HepG2 (cell line): ENCODE data around the gene PAQR6. TPM values are rescaled to one million over a fixed set of nuclear protein-coding genes. Genes with fewer than 3 reads are reported as not detected.
A peak's percentile ranks its signal among the peaks of the same experiment; 100 is the strongest.

Source experiments
- CBX1 ChIP-seq: IDR thresholded peaks from one replicate; pipeline ENCODE4 v1.6.1; 2016; ENCODE audit warnings: antibody characterized with exemption, low read depth
- MYC ChIP-seq: sonication (generic); formaldehyde crosslinking; IDR thresholded peaks from 2 replicates; pipeline ENCODE4 v1.9.0; 2021; ENCODE audit warnings: missing genetic modification reagents, borderline replicate concordance
- NRL ChIP-seq: sonication (generic); formaldehyde crosslinking; IDR thresholded peaks from 2 replicates; pipeline ENCODE4 v1.5.0; 2020; ENCODE audit warnings: missing genetic modification reagents, mild to moderate bottlenecking, moderate library complexity, borderline replicate concordance
- ZFP36 ChIP-seq: fragments of 150-350 bp; IDR thresholded peaks from 2 replicates; pipeline ENCODE4 v1.6.1; 2018; ENCODE audit warnings: borderline replicate concordance, low read length, low read depth; ENCODE audit not compliant: partially characterized antibody
- ZNF292 ChIP-seq: sonication (generic); formaldehyde crosslinking; IDR thresholded peaks from 2 replicates; pipeline ENCODE4 v1.8.1; 2022; ENCODE audit warnings: mild to moderate bottlenecking, low read depth, missing genetic modification reagents, borderline replicate concordance
- ZNF34 ChIP-seq: sonication (generic); formaldehyde crosslinking; IDR thresholded peaks from 2 replicates; pipeline ENCODE4 v1.4.0; 2020; ENCODE audit warnings: mild to moderate bottlenecking, missing genetic modification reagents, borderline replicate concordance
- ZNF558 ChIP-seq: sonication (generic); formaldehyde crosslinking; IDR thresholded peaks from 2 replicates; pipeline ENCODE4 v1.9.0; 2022; ENCODE audit warnings: mild to moderate bottlenecking, missing genetic modification reagents, borderline replicate concordance
- polyA plus RNA-seq, 8 experiments: library from polyadenylated mRNA; depleted of rRNA in 3 of 8; stranded (reverse) in 7 of 8; unstranded in 1 of 8; fragments of >200 nt; fragmentation: Illumina TruSeq in 4 of 8; extraction: Trizol in 4 of 8; gene quantifications; 2 replicates each; pipeline versions ENCODE4 v1.2.1 to v1.2.3, GENCODE V29; 2011 to 2016; ENCODE audit warnings: low read depth in 4 of 8, missing spikeins in 1 of 8, mixed read lengths in 1 of 8; ENCODE audit not compliant: insufficient read depth in 1 of 8
- total RNA-seq, 5 experiments: library from RNA; depleted of rRNA; stranded (reverse); fragments of >200 nt; fragmentation: Illumina TruSeq; extraction: Trizol; gene quantifications; 2 replicates each; pipeline ENCODE4 v1.2.3, GENCODE V29; 2016; ENCODE audit warnings: low read depth in 1 of 5
- TF ChIP-seq, protein P1 (sequence below): sonication (generic); formaldehyde crosslinking; IDR thresholded peaks from 2 replicates; pipeline ENCODE4 v1.9.0; 2021; ENCODE audit warnings: missing genetic modification reagents, borderline replicate concordance
- TF ChIP-seq, protein P2 (sequence below): sonication (generic); formaldehyde crosslinking; IDR thresholded peaks from 2 replicates; pipeline ENCODE4 v1.4.0; 2020; ENCODE audit warnings: low read depth, mild to moderate bottlenecking, missing genetic modification reagents
- TF ChIP-seq, protein P3 (sequence below): sonication (generic); formaldehyde crosslinking; IDR thresholded peaks from 2 replicates; pipeline ENCODE4 v1.4.0; 2020; ENCODE audit warnings: missing genetic modification reagents, borderline replicate concordance
- TF ChIP-seq, protein P4 (sequence below): sonication (generic); formaldehyde crosslinking; IDR thresholded peaks from 2 replicates; pipeline ENCODE4 v1.4.0; 2020; ENCODE audit warnings: mild to moderate bottlenecking, low read depth, missing genetic modification reagents
- TF ChIP-seq, protein P5 (sequence below): IDR thresholded peaks from 2 replicates; pipeline ENCODE4 v1.6.1; 2018; ENCODE audit warnings: missing genetic modification reagents, mild to moderate bottlenecking, missing compliant biosample characterization
- TF ChIP-seq, protein P6 (sequence below): sonication (generic); formaldehyde crosslinking; IDR thresholded peaks from 2 replicates; pipeline ENCODE4 v1.4.0; 2020; ENCODE audit warnings: mild to moderate bottlenecking, missing genetic modification reagents

Gene PAQR6
- total and polyA plus RNA-seq, 2 of the 13 experiments (the other 11 are each of a cell fraction or from before 2014, with no cell fraction given): 0.82 to 1.4 TPM

DNA sequence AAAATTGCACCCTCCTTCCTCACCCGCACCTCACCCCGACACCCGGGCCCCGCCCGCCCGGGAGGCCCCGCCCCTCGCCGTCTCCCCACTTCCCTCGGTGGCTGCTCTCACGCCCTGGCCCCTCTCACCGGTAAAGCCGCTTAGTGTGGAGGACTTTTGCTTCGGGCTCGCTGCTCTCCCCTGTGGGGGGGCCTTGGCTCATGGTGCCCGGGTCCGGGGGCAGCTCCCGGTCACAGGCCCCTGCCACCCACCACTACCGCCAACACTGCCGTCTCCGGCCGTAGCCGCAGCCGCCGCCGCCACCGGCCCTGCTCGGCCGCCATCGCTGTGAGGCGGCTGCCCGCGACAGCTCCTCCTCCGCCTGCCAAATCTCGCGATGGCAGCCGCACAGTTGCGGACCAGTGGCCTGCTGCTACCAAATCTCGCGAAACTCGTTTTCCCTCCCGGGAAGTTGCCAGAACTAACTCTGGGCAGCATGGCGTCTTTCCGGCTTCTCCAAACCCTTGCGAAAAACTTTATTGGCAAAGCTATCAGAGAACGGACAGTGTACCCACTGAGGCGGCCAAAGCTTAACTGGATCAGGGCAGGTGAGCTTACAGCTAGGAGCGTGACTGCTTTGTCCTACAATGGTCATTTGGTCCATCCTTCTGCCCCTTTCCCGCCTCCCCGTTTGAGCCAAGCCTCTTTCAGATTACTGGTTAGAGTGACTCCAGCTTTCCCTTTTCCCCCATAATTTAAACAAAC is 34.8 kb upstream of the PAQR6 start, which contains the start of gene SMG5 (continued):
- TF ChIP-seq, protein P1, sequence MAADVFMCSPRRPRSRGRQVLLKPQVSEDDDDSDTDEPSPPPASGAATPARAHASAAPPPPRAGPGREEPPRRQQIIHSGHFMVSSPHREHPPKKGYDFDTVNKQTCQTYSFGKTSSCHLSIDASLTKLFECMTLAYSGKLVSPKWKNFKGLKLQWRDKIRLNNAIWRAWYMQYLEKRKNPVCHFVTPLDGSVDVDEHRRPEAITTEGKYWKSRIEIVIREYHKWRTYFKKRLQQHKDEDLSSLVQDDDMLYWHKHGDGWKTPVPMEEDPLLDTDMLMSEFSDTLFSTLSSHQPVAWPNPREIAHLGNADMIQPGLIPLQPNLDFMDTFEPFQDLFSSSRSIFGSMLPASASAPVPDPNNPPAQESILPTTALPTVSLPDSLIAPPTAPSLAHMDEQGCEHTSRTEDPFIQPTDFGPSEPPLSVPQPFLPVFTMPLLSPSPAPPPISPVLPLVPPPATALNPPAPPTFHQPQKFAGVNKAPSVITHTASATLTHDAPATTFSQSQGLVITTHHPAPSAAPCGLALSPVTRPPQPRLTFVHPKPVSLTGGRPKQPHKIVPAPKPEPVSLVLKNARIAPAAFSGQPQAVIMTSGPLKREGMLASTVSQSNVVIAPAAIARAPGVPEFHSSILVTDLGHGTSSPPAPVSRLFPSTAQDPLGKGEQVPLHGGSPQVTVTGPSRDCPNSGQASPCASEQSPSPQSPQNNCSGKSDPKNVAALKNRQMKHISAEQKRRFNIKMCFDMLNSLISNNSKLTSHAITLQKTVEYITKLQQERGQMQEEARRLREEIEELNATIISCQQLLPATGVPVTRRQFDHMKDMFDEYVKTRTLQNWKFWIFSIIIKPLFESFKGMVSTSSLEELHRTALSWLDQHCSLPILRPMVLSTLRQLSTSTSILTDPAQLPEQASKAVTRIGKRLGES: no peak
- TF ChIP-seq ZNF292 (CRISPR knock-in tag): peak; percentile 16; the same call in 1 of the 2 replicates
- TF ChIP-seq, protein P2, sequence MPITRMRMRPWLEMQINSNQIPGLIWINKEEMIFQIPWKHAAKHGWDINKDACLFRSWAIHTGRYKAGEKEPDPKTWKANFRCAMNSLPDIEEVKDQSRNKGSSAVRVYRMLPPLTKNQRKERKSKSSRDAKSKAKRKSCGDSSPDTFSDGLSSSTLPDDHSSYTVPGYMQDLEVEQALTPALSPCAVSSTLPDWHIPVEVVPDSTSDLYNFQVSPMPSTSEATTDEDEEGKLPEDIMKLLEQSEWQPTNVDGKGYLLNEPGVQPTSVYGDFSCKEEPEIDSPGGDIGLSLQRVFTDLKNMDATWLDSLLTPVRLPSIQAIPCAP (CRISPR knock-in tag): no peak
- TF ChIP-seq ZNF34: 0 out of 2 replicates have a peak, but pooled peaks have one; percentile 77
- TF ChIP-seq, protein P3, sequence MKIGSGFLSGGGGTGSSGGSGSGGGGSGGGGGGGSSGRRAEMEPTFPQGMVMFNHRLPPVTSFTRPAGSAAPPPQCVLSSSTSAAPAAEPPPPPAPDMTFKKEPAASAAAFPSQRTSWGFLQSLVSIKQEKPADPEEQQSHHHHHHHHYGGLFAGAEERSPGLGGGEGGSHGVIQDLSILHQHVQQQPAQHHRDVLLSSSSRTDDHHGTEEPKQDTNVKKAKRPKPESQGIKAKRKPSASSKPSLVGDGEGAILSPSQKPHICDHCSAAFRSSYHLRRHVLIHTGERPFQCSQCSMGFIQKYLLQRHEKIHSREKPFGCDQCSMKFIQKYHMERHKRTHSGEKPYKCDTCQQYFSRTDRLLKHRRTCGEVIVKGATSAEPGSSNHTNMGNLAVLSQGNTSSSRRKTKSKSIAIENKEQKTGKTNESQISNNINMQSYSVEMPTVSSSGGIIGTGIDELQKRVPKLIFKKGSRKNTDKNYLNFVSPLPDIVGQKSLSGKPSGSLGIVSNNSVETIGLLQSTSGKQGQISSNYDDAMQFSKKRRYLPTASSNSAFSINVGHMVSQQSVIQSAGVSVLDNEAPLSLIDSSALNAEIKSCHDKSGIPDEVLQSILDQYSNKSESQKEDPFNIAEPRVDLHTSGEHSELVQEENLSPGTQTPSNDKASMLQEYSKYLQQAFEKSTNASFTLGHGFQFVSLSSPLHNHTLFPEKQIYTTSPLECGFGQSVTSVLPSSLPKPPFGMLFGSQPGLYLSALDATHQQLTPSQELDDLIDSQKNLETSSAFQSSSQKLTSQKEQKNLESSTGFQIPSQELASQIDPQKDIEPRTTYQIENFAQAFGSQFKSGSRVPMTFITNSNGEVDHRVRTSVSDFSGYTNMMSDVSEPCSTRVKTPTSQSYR (CRISPR knock-in tag): peak; percentile 18; the same call in 1 of the 2 replicates
- peak; percentile 81 for TF ChIP-seq CBX1
- TF ChIP-seq ZFP36: no peak
- TF ChIP-seq, protein P4, sequence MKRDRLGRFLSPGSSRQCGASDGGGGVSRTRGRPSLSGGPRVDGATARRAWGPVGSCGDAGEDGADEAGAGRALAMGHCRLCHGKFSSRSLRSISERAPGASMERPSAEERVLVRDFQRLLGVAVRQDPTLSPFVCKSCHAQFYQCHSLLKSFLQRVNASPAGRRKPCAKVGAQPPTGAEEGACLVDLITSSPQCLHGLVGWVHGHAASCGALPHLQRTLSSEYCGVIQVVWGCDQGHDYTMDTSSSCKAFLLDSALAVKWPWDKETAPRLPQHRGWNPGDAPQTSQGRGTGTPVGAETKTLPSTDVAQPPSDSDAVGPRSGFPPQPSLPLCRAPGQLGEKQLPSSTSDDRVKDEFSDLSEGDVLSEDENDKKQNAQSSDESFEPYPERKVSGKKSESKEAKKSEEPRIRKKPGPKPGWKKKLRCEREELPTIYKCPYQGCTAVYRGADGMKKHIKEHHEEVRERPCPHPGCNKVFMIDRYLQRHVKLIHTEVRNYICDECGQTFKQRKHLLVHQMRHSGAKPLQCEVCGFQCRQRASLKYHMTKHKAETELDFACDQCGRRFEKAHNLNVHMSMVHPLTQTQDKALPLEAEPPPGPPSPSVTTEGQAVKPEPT: 0 out of 2 replicates have a peak, but pooled peaks have one; percentile 60
- TF ChIP-seq, protein P5, sequence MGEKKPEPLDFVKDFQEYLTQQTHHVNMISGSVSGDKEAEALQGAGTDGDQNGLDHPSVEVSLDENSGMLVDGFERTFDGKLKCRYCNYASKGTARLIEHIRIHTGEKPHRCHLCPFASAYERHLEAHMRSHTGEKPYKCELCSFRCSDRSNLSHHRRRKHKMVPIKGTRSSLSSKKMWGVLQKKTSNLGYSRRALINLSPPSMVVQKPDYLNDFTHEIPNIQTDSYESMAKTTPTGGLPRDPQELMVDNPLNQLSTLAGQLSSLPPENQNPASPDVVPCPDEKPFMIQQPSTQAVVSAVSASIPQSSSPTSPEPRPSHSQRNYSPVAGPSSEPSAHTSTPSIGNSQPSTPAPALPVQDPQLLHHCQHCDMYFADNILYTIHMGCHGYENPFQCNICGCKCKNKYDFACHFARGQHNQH (CRISPR knock-in tag): peak; percentile 91
- TF ChIP-seq MYC (CRISPR knock-in tag): peak; percentile 83
- peak; percentile 90 for TF ChIP-seq NRL (CRISPR knock-in tag)
- TF ChIP-seq ZNF558 (CRISPR knock-in tag): no peak; the same call in 1 of the 2 replicates
- TF ChIP-seq, protein P6, sequence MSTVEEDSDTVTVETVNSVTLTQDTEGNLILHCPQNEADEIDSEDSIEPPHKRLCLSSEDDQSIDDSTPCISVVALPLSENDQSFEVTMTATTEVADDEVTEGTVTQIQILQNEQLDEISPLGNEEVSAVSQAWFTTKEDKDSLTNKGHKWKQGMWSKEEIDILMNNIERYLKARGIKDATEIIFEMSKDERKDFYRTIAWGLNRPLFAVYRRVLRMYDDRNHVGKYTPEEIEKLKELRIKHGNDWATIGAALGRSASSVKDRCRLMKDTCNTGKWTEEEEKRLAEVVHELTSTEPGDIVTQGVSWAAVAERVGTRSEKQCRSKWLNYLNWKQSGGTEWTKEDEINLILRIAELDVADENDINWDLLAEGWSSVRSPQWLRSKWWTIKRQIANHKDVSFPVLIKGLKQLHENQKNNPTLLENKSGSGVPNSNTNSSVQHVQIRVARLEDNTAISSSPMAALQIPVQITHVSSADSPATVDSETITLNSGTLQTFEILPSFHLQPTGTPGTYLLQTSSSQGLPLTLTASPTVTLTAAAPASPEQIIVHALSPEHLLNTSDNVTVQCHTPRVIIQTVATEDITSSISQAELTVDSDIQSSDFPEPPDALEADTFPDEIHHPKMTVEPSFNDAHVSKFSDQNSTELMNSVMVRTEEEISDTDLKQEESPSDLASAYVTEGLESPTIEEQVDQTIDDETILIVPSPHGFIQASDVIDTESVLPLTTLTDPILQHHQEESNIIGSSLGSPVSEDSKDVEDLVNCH: no peak
